PC-9 (cell line): ENCODE measurements around the gene HOXC12. TPM values are rescaled to one million over a fixed set of nuclear protein-coding genes. Genes with fewer than 3 reads are reported as not detected.

Experiments
- BruUV-seq: library from RNA; stranded (reverse); fragments of 400-500 nt; replicated peaks from 2 replicates; lab custom pipeline; 2021; lab: Mats Ljungman, UMichigan
- CTCF ChIA-PET: fragments of 300-600 bp; sonication (Branson Sonifier 250); formaldehyde crosslinking; loops from one replicate; lab custom pipeline; 2022; ENCODE audit warnings: antibody characterized with exemption; lab: Charles Lee
- POLR2A ChIA-PET: fragments of 300-600 bp; sonication (Branson Sonifier 250); formaldehyde crosslinking; loops from one replicate; lab custom pipeline; 2022; ENCODE audit warnings: antibody characterized with exemption; ENCODE audit not compliant: unreplicated experiment; lab: Charles Lee
- DNase-seq, 2 experiments: peaks; one replicate each; pipeline versions ENCODE4 v3.0.0 to v3.0.0-alpha.2; 2015 to 2022; ENCODE audit warnings: mixed read lengths in 1 of 2
- H2AFZ ChIP-seq: fragments of 200-600 bp; sonication (generic); 2 replicates; pipeline ENCODE4 v1.8.1; 2017; ENCODE audit warnings: antibody characterized with exemption
- H3F3A ChIP-seq: fragments of 200-600 bp; sonication (generic); 2 replicates; pipeline ENCODE4 v1.8.1; 2017; ENCODE audit warnings: antibody characterized with exemption, mild to moderate bottlenecking, low read depth; ENCODE audit not compliant: insufficient read depth
- H3K27ac ChIP-seq: fragments of 200-600 bp; sonication (generic); 2 replicates; pipeline ENCODE4 v1.6.1; 2016; ENCODE audit warnings: mixed run types
- H3K27me3 ChIP-seq: fragments of 200-600 bp; sonication (generic); 2 replicates; pipeline ENCODE4 v1.6.1; 2016; ENCODE audit warnings: low read depth, mixed run types; ENCODE audit not compliant: insufficient read depth
- H3K36me3 ChIP-seq: fragments of 200-600 bp; sonication (generic); 2 replicates; pipeline ENCODE4 v1.6.1; 2016; ENCODE audit warnings: low read depth, mixed run types
- H3K4me1 ChIP-seq: fragments of 200-600 bp; sonication (generic); replicated peaks from 2 replicates; pipeline ENCODE4 v1.6.1; 2016; ENCODE audit warnings: mixed run types; ENCODE audit not compliant: insufficient read depth
- H3K4me2 ChIP-seq: fragments of 200-600 bp; sonication (generic); 2 replicates; pipeline ENCODE4 v1.6.1; 2017; ENCODE audit warnings: mixed run types
- H3K4me3 ChIP-seq: fragments of 200-600 bp; sonication (generic); 2 replicates; pipeline ENCODE4 v1.6.1; 2016; ENCODE audit warnings: mixed run types
- H3K79me2 ChIP-seq: fragments of 200-600 bp; sonication (generic); 2 replicates; pipeline ENCODE4 v1.6.1; 2017; ENCODE audit warnings: low read depth, mixed run types
- H3K9me2 ChIP-seq: fragments of 200-600 bp; sonication (generic); 2 replicates; pipeline ENCODE4 v1.8.1; 2017; ENCODE audit warnings: mild to moderate bottlenecking; ENCODE audit not compliant: insufficient read depth
- H3K9me3 ChIP-seq: fragments of 200-600 bp; sonication (generic); 2 replicates; pipeline ENCODE4 v1.8.1; 2016; ENCODE audit warnings: low read depth; ENCODE audit not compliant: insufficient read depth
- H4K20me1 ChIP-seq: fragments of 200-600 bp; sonication (generic); 2 replicates; pipeline ENCODE4 v1.8.1; 2017; ENCODE audit not compliant: insufficient read depth
- EZH2 ChIP-seq: fragments of 200-600 bp; sonication (generic); IDR thresholded peaks from 2 replicates; pipeline ENCODE4 v1.8.0; 2017; ENCODE audit warnings: antibody characterized with exemption, low read depth
- intact Hi-C: fragments of 100-400 bp; cut with micrococcal nuclease; formaldehyde crosslinking; loops from one replicate; pipeline ENCODE4 v1.10.0; 2022; ENCODE audit not compliant: unreplicated experiment
- total RNA-seq: library from RNA; stranded (reverse); gene quantifications from 2 replicates; pipeline ENCODE4 v1.2.3, GENCODE V29; 2021
- TF ChIP-seq, protein P1 (sequence below): fragments of 200-600 bp; sonication (generic); conservative IDR thresholded peaks from 2 replicates; pipeline ENCODE4 v1.6.1; 2017; ENCODE audit warnings: mixed run types, antibody characterized with exemption, mild to moderate bottlenecking, moderate library complexity

Gene HOXC12
- total RNA-seq, 1 experiment from 2014 or later: 0.24 TPM

DNA sequence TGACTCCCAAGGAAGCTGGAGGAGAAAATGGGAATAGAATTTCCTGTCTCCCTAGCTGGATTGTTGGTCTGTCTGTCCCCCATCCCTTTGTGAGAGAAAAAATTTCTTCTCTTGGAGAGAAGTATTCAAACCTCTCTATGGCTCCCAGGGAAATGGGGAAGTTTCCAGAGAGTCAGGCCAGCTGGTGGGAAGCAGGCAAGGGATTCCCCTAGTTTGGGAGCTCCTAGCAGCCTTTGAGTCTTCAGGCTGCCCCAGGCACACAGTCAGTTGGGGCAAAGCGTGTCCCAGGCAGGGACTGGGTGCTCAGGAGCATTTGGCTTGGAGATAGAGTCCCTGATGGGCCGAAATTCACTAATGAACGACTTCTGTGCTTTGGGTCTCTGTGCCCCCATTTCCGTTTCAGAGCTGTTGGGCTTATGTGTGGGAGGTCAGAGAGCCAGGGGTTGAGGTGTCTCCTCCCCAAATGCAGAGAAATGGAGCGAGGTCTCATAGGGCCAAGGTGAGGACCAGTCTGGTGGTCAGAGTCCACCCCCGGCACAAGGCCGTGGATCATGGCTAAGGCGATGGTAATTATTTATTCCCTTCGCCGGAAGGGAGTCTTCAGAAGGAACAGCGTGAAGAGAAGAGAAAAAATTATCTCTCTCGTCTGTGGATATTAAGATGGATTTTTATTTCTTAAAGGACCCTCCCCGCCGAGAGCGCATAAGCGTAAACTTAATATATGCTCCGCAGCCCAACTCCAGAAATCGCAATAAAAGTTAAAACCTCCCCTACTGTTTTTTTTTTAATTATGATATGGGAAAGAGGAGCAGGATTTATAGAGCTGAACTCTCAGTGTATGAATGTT, 38.7 kb downstream of the HOXC12 start:
- Histone ChIP-seq H3K79me2 (peaks cover 12% of the 10 kb centered on the region; the same call in 1 of the 2 replicates), H3K4me3 (no peak overlapping the region)
- intact Hi-C loops: no loop called here

DNA sequence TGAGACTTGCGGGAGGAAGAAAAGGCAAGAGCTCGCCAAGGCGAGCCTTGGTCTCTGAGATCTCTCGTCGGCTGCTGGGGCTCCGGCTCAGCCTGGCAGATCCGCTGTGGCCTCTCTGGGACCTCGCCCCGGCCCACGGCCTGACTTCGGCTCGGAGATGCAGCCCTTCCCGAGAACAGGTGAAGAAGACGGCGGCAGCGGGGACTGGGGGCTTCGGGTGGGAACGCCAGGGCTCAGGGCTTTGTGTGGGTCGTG, 39.2 kb downstream of the HOXC12 start:
- POLR2A ChIA-PET: no interaction called here
- Histone ChIP-seq H3K4me1 (peaks cover 28% of the 10 kb centered on the region), H3K4me3 (no peak overlapping the region; the same call in 1 of the 2 replicates), H2AFZ (no peak overlapping the region), H3K9me3 (no peaks in the 10 kb centered on the region), H3K27me3 (no peaks in the 10 kb centered on the region), H3K27ac (0 out of 2 replicates have a peak overlapping the region, but pooled peaks have one; percentile 89), H3K4me2 (peak overlapping the region; percentile 79; the same call in 1 of the 2 replicates), H3K9me2 (no peaks in the 10 kb centered on the region), H3K79me2 (peaks cover 12% of the 10 kb centered on the region; the same call in 1 of the 2 replicates), H4K20me1 (no peaks in the 10 kb centered on the region), H3F3A (peaks cover 14% of the 10 kb centered on the region; the same call in 1 of the 2 replicates), H3K36me3 (no peaks in the 10 kb centered on the region)
- TF ChIP-seq, protein P1, sequence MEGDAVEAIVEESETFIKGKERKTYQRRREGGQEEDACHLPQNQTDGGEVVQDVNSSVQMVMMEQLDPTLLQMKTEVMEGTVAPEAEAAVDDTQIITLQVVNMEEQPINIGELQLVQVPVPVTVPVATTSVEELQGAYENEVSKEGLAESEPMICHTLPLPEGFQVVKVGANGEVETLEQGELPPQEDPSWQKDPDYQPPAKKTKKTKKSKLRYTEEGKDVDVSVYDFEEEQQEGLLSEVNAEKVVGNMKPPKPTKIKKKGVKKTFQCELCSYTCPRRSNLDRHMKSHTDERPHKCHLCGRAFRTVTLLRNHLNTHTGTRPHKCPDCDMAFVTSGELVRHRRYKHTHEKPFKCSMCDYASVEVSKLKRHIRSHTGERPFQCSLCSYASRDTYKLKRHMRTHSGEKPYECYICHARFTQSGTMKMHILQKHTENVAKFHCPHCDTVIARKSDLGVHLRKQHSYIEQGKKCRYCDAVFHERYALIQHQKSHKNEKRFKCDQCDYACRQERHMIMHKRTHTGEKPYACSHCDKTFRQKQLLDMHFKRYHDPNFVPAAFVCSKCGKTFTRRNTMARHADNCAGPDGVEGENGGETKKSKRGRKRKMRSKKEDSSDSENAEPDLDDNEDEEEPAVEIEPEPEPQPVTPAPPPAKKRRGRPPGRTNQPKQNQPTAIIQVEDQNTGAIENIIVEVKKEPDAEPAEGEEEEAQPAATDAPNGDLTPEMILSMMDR: no peak
- TF ChIP-seq EZH2: no peak
- intact Hi-C loops: no loop called here
- CTCF ChIA-PET: no interaction called here
- BruUV-seq: no TSS peak
- DNase-seq: no peak

More for the DNA sequence above, 38.7 kb downstream of the HOXC12 start:
- Histone ChIP-seq H4K20me1 (no peaks in the 10 kb centered on the region), H3F3A (peaks cover 14% of the 10 kb centered on the region; the same call in 1 of the 2 replicates), H3K36me3 (no peaks in the 10 kb centered on the region), H3K27me3 (no peaks in the 10 kb centered on the region), H2AFZ (no peak overlapping the region), H3K4me2 (peak overlapping the region; percentile 79; the same call in 1 of the 2 replicates), H3K9me3 (no peaks in the 10 kb centered on the region), H3K27ac (no peak overlapping the region), H3K9me2 (no peaks in the 10 kb centered on the region), H3K4me1 (peaks cover 34% of the 10 kb centered on the region)
- POLR2A ChIA-PET: no interaction called here
- DNase-seq: no peak
- CTCF ChIA-PET: no interaction called here
- no TSS peak for BruUV-seq
- TF ChIP-seq, protein P1: no peak

DNA sequence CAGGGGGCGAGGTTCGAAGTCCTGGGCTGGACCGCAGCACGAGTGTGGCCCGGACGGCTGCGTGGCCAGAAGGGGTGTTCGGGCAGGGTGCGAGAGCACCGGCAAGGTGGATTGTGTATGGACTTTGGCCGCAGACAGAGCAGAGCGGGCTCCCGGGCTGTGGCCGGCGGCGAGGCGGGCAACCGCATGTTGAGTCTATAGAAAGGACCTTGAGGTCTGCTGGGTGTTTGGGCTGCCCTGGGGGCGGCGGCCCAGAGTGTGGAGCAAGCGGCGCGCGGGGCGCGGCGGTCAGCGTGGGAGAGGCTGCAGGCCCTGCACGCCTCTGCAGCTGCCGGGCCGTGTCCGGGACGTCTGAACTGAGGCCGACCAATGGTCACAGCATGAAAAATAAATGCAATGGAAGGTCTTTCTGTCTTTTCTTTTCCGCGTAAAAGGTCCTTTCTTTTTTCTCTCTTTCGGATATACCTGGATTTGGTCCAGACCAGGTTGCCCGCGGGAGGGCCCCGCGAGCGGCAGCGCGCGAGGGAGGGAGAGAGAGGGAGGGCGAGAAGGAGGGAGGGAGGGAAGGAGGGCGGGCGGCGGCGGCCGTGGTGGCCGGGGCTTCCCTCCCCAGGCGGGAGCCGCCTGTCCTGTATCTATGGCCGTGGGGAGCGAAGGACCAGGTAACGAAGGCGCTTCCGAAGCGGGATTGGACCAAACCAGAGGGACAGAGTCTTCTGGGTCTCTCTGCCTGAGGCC, 39.7 kb downstream of the HOXC12 start:
- no peak for TF ChIP-seq EZH2
- TF ChIP-seq, protein P1: no peak
- peak overlapping the region; percentile 98 for H2AFZ ChIP-seq
- H3K36me3 ChIP-seq: no peaks in the 10 kb centered on the region
- ChIA-PET CTCF (interaction anchor here (0.6 to 0.8 kb wide), 4 partner anchors 21 to 212 kb away, joined by 3 to 20 read pairs (median 5); no protein-coding TSS in a partner anchor), POLR2A (interaction anchor here (0.7 kb wide), 1 partner anchor 210 kb away, joined by 6 read pairs; no protein-coding TSS in a partner anchor)
- H3F3A ChIP-seq: peaks cover 14% of the 10 kb centered on the region; the same call in 1 of the 2 replicates
- H3K4me2 ChIP-seq: peak overlapping the region; percentile 79
- no TSS peak for BruUV-seq
- peak overlapping the region; percentile 86 for H3K4me3 ChIP-seq
- H3K27me3 ChIP-seq: no peaks in the 10 kb centered on the region
- no peaks in the 10 kb centered on the region for H3K9me3 ChIP-seq
- peak overlapping the region; percentile 89 for H3K27ac ChIP-seq
- peaks cover 12% of the 10 kb centered on the region; the same call in 1 of the 2 replicates for H3K79me2 ChIP-seq
- H3K9me2 ChIP-seq: no peaks in the 10 kb centered on the region
- peak in 1 of 2 experiments; percentile 34 for DNase-seq
- peaks cover 23% of the 10 kb centered on the region; the same call in 1 of the 2 replicates for H3K4me1 ChIP-seq
- intact Hi-C loops: no loop called here
- H4K20me1 ChIP-seq: no peaks in the 10 kb centered on the region
